GM12892 (cell line): ENCODE results near the gene SELL.

Source experiments
- POLR2A ChIP-seq: IDR thresholded peaks from 2 replicates; pipeline ENCODE4 v1.6.1; 2011; ENCODE audit warnings: low read depth, low read length, control low read depth
- POLR2AphosphoS5 ChIP-seq: IDR thresholded peaks from 2 replicates; pipeline ENCODE4 v1.6.1; 2011; ENCODE audit warnings: low read depth, low read length, control low read depth

GRCh38 chr1:169650551-169650950 lies 60.9 kb downstream of the SELL start:
- TF ChIP-seq POLR2AphosphoS5 (no peak), POLR2A (no peak)
